Activated CD4-positive, alpha-beta T cell treated with anti-CD3 and anti-CD28 coated beads for 36 hours (primary cell): ENCODE results near the gene HOXA6. TPM values are rescaled to one million over a fixed set of nuclear protein-coding genes. Genes with fewer than 3 reads are reported as not detected.

Experiments used
- ATAC-seq: fragments of 200-7000 bp; cut with Tn5 transposase; one replicate; pipeline ENCODE4 v1.10.0; 2021; ENCODE audit warnings: mild to moderate bottlenecking, moderate library complexity
- CTCF ChIA-PET: fragments of 350-600 bp; sonication (Branson Sonifier 250); formaldehyde crosslinking; loops from one replicate; lab custom pipeline; 2021; ENCODE audit warnings: antibody characterized with exemption; lab: Charles Lee
- POLR2A ChIA-PET: fragments of 350-600 bp; sonication (Branson Sonifier 250); formaldehyde crosslinking; loops from one replicate; lab custom pipeline; 2021; ENCODE audit warnings: antibody characterized with exemption, inconsistent platforms; lab: Charles Lee
- DNase-seq: peaks from one replicate; pipeline ENCODE4 v3.0.0-alpha.2; 2020
- H3K27ac Mint-ChIP-seq: one replicate; pipeline ENCODE4 v1.8.0; 2021; ENCODE audit warnings: mixed read lengths
- H3K27me3 Mint-ChIP-seq: one replicate; pipeline ENCODE4 v1.8.0; 2021; ENCODE audit warnings: mixed read lengths
- H3K36me3 Mint-ChIP-seq: one replicate; pipeline ENCODE4 v1.8.0; 2021; ENCODE audit warnings: low read depth, mixed read lengths
- H3K4me1 Mint-ChIP-seq: one replicate; pipeline ENCODE4 v1.8.0; 2021; ENCODE audit warnings: mixed read lengths
- H3K4me3 Mint-ChIP-seq: one replicate; pipeline ENCODE4 v1.8.0; 2021; ENCODE audit warnings: mild to moderate bottlenecking, moderate library complexity, mixed read lengths
- H3K9me3 Mint-ChIP-seq: one replicate; pipeline ENCODE4 v1.8.0; 2021; ENCODE audit warnings: low read depth, mixed read lengths
- intact Hi-C, 2 experiments: fragments of 100-400 bp; cut with DNase I in 1 of 2; cut with micrococcal nuclease in 1 of 2; formaldehyde crosslinking; loops; one replicate each; pipeline versions ENCODE4 v1.14.2 to v1.15.1; 2022 to 2024; cut with DNase I, micrococcal nuclease
- total RNA-seq, 2 experiments: library from RNA; stranded (reverse); gene quantifications; one replicate each; pipeline ENCODE4 v1.2.3, GENCODE V29; 2021

The HOXA6 gene
- total RNA-seq, 2 experiments from 2014 or later, result not detected

DNA sequence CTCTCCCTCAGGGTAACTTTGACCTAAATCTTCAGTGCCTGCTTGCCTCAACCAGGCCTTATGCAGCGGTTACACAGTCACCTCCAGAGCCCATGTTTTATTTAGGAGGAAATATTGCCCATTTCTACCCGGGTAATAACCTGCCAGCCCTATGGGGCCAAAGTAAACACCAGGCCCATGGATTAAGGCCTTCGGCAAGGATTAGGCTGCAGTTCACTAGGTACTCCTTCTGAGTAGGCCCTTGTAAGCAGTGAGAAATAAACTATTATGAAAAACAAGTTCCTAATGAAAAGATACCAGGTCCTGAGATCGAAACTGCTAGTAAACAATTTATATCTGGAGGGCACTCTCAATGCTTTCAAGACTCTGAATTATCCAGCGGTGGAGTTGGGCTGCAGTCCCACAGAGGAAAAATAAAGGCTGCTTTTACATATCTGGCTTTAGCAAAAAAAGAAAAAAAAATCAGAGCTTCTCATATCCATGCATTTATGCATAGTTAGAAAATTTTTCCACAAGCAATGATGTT lies 30.3 kb upstream of the HOXA6 start:
- Mint-ChIP-seq H3K9me3 (no peaks in the 10 kb centered on the region), H3K4me1 (peaks cover 6% of the 10 kb centered on the region), H3K36me3 (no peaks in the 10 kb centered on the region), H3K27me3 (peaks cover 50% of the 10 kb centered on the region), H3K27ac (no peak overlapping the region), H3K4me3 (no peak overlapping the region)
- ATAC-seq, result no peak
- ChIA-PET CTCF (interaction anchor here (1.0 to 2.3 kb wide), 5 partner anchors 11 to 79 kb away, joined by 3 to 12 read pairs (median 4); no protein-coding TSS in a partner anchor), POLR2A (interaction anchor here (0.6 kb wide), 1 partner anchor 885 kb away, joined by 5 read pairs; no protein-coding TSS in a partner anchor)
- intact Hi-C loops, result no loop called here
- no peak for DNase-seq

DNA sequence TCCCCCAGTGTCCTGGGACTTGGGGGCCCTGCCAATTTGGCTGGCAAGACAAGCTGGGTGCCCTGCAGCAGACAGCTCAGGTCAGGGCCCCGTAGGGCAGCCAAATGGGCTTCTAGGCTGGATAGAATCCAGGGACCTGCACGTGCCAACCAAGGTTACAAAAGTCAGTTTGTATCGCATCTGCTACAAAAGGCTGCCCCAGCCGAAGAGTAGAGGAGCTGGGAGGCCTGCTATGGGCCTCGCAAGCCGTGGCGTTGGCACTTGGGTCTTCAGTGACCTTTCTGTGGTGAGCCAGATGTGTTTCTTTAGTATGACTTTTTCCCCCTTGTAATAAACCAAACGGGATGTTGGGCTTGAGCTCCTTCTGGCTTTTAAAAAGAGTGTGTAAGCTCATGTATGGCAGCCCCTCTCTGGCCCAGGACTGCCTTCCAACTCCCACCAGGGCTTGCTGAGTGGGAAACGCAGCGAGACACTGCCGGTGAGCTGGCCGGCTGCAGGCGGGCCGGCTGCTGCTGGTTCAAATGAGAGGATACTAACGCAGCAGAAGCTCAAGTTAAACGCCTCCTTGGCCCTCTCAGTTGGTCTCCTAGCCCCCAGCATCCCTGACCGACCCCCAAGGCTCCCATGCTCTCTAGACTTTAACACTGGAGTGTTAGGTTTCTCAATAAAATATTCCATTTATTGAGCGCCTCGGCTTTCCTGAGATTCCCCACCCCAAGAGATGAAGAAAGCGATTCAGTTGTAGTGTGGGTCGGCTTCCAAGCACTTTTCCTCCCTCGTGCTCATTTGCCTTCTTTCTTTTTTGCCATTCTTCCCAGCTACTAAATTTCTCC lies 29.6 kb upstream of the HOXA6 start:
- H3K27ac Mint-ChIP-seq, result no peak overlapping the region
- H3K9me3 Mint-ChIP-seq, result no peaks in the 10 kb centered on the region
- DNase-seq (no peak), ATAC-seq (no peak)
- H3K27me3 Mint-ChIP-seq, result peaks cover 48% of the 10 kb centered on the region
- no peaks in the 10 kb centered on the region for H3K36me3 Mint-ChIP-seq
- CTCF ChIA-PET, result interaction anchor here (0.6 to 1.7 kb wide), 6 partner anchors 11 to 1131 kb away, joined by 3 to 6 read pairs (median 3); no protein-coding TSS in a partner anchor
- H3K4me3 Mint-ChIP-seq, result no peak overlapping the region
- POLR2A ChIA-PET, result interaction anchor here (0.5 to 0.6 kb wide), 2 partner anchors 8 to 886 kb away, joined by 5 read pairs; partner anchors contain the start of gene HOXA11
- peaks cover 9% of the 10 kb centered on the region for H3K4me1 Mint-ChIP-seq
- intact Hi-C loops, result no loop called here

DNA sequence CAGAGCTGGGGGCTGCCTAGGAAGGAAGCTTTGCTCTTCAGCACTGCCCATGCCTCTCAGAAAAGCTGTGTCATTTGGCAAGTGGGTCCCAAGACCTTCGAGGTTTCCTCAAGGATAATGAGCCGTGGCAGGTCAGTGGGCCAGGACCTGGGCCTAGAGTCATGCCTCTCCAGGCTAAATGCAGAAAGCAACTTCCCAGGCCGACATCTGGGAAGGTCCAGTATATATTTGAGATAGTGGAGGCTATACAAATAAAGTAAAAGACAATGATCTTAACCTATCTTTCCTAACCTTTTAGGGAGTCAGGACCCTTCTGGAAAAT lies 28.9 kb upstream of the HOXA6 start:
- Mint-ChIP-seq H3K27me3 (peaks cover 53% of the 10 kb centered on the region), H3K36me3 (no peaks in the 10 kb centered on the region), H3K27ac (no peak overlapping the region), H3K4me1 (peaks cover 14% of the 10 kb centered on the region), H3K4me3 (no peak overlapping the region), H3K9me3 (no peaks in the 10 kb centered on the region)
- ChIA-PET CTCF (interaction anchor here (0.9 to 1.7 kb wide), 4 partner anchors 12 to 27 kb away, joined by 3 to 6 read pairs (median 4); no protein-coding TSS in a partner anchor), POLR2A (interaction anchor here (0.5 kb wide), 1 partner anchor 9 kb away, joined by 5 read pairs; the partner anchor contains the start of gene HOXA11)
- no peak for ATAC-seq
- DNase-seq, result no peak
- intact Hi-C loops, result no loop called here

DNA sequence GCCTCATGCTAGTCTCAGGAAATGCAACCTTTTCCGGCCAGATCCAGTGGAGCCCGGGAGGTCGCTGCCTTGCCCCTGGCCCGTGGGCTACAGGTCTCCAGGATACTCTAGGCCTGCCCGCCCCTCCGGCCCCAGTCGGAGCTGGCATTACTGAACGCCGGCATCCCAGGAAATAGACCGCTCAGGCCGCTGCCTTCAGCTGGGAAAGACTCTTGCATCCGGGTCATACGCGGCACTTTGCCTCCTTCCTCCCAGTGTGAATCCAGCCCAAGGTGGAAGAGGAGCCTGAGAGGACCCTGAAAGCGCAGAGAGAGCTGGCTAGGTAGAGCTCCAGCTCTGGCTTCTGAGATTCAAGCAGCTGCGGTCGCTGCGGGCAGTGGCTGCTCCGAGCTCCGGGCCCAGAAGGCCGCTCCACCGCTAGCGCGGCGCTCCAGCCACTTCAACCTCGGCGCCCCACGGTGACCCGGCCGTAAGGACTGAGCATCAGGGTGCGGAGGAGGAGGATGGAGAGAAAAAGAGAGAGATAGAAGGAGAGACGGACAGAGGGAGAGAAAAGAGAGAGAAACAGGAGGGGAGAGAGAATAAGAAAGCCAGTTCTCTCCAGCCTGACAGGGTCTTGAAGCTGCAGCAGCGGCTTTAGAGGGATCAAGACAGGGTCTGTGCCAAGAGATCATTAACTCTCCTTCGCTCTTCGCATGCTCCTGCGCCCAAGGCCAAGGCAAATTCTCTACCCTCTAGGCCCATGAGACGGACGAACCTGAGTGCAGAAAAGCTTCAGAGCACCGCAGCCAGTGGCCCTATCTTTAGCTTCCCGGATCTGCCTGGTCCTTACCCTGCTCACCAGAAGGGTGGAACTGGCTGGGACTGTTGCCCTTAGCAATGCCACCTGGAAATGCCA lies 28.3 kb upstream of the HOXA6 start:
- ChIA-PET CTCF (interaction anchor here (0.9 to 1.7 kb wide), 4 partner anchors 13 to 26 kb away, joined by 3 to 6 read pairs (median 4); no protein-coding TSS in a partner anchor), POLR2A (no interaction called here)
- intact Hi-C loops, result no loop called here
- no peak for ATAC-seq
- Mint-ChIP-seq H3K27me3 (peaks cover 53% of the 10 kb centered on the region), H3K4me1 (peaks cover 15% of the 10 kb centered on the region), H3K4me3 (no peak overlapping the region), H3K36me3 (no peaks in the 10 kb centered on the region), H3K9me3 (no peaks in the 10 kb centered on the region), H3K27ac (no peak overlapping the region)
- DNase-seq, result no peak

DNA sequence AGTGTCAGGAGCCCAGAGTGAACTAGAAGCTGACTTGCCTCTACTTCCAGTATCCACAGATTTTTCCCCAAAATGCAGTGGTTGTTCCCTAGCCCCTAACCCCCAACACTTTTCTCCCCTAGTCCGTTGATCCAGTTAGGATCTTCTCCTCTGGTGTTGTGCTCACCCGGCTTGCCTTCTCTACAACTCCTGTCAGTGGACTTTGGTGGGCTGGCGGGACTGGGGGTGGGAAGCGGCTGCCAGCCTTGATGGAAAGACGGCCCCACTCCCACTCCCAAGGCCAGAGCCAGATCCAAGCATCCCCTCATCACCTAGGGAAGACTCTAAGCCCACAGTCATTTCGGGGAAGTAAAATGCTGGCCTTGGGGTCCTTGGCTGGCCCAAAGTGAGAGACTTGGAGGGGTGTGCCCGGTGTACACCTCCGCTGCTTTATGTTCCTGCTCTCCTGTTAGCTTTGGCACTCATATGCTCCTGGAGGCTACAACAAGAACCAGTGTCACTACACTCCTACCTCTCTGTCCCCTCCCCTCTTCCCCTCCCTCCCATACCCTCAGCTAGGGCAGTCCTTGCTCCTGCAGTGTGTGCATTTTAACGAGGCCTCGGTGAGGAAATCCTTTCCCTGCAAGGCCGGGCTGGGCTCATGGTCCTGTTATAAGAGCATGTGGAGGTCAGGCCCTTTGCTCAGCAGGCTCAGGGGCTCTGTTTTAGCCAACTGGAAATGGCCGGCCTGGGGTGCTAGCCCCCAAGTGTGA lies 27.5 kb upstream of the HOXA6 start:
- no peak for ATAC-seq
- CTCF ChIA-PET, result interaction anchor here (0.6 kb wide), 1 partner anchor 35 kb away, joined by 4 read pairs; no protein-coding TSS in a partner anchor
- DNase-seq, result no peak
- Mint-ChIP-seq H3K27ac (no peak overlapping the region), H3K4me3 (no peak overlapping the region), H3K27me3 (peaks cover 54% of the 10 kb centered on the region), H3K4me1 (peaks cover 15% of the 10 kb centered on the region), H3K36me3 (no peaks in the 10 kb centered on the region), H3K9me3 (no peaks in the 10 kb centered on the region)
- POLR2A ChIA-PET, result no interaction called here
- intact Hi-C loops, result no loop called here

DNA sequence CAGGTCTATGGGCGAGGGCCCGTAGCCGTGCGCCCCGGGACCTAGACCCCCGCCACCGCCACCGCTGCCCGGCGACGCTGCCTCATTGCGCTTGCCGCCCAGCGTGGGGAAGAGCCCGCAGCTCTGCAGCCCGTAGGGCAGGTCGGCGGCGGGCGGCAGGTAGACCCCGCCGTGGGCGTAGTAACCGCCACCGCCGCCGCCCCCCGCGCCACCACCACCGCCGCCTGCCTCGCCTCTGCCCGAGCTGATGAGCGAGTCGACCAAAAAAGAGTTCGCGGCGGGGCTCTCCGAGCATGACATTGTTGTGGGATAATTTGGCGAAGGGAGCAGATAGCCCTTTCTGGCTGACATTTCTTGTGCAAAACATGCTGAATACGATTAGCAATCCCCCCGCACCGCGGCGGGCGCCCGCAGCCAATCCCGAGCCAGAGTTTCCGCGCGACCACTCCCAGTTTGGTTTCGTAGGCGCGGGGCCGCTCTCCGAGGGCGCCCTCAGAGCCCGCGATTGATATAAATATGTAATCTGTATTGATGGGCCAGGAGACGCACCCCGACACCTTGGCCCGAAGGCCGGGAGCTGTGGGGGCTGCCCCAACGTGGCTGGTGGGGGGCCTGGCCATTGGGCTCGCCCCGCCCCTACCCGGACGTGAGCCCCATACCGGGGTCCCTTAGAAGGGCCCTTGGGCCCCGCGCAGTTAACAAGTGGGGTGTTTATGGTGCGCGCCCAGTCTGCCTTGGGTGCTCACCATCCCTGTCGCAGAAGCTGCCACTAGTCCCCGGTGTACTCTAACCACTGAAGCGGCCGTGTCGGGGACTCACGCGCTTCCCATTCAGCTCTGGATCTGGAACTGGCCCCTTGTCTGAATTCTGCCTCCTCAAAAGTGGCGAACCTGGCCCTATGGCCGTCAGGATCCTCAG lies 26.6 kb upstream of the HOXA6 start, which contains the start of gene HOXA10:
Gene HOXA10 (minus strand): TSS at position 365 of the 918 bp plus-strand sequence. CDS start 14 bp downstream, at position 351.
- H3K27ac Mint-ChIP-seq, result no peak within 1 kb of the TSS
- peaks cover 9% of the 10 kb centered on the region for H3K4me1 Mint-ChIP-seq
- ChIA-PET CTCF (interaction anchor here (0.6 kb wide), 1 partner anchor 36 kb away, joined by 4 read pairs; no protein-coding TSS in a partner anchor), POLR2A (no interaction called here)
- peak within 1 kb of the TSS; percentile 28 for H3K4me3 Mint-ChIP-seq
- no peaks in the 10 kb centered on the region for H3K36me3 Mint-ChIP-seq
- intact Hi-C loops, result loop anchor here in 1 of 2 experiments (2.0 kb wide), 1 partner anchor 17 kb away; the partner anchor contains the start of gene HOXA7
- no peaks in the 10 kb centered on the region for H3K9me3 Mint-ChIP-seq
- DNase-seq (no peak), ATAC-seq (no peak)
- peaks cover 51% of the 10 kb centered on the region for H3K27me3 Mint-ChIP-seq

DNA sequence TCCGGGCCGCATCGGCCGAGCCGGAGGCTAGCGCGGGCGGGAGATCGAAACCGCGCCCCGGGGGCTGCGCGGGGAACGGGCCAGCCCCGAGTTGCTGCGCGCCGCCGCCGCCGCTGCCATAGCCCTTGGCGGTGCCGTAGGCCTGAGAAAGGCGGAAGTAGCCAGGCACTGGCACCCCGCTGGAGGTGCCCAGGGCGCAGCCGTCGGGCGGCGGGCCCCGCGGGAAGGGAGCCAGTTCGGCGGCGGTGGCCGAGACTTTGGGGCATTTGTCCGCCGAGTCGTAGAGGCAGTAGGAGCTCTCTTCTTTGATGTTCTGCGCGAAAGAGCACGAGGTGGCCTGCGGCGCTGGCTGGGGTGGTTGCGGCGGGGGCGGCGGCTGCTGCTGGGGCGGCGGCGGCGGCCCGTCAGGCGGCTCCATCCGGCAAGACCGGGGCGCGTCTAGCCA lies 26.0 kb upstream of the HOXA6 start:
- intact Hi-C loops, result loop anchor here in 1 of 2 experiments (2.0 kb wide), 1 partner anchor 17 kb away; the partner anchor contains the start of gene HOXA7
- POLR2A ChIA-PET, result interaction anchor here (0.6 kb wide), 1 partner anchor 312 kb away, joined by 7 read pairs; no protein-coding TSS in a partner anchor
- Mint-ChIP-seq H3K27me3 (peaks cover 52% of the 10 kb centered on the region), H3K27ac (no peak overlapping the region), H3K4me3 (no peak overlapping the region), H3K4me1 (peaks cover 13% of the 10 kb centered on the region), H3K9me3 (no peaks in the 10 kb centered on the region), H3K36me3 (no peaks in the 10 kb centered on the region)
- ATAC-seq (peak; percentile 60), DNase-seq (peak; percentile 50)
- CTCF ChIA-PET, result interaction anchor here (1.0 to 1.6 kb wide), 2 partner anchors 11 to 13 kb away, joined by 4 to 6 read pairs; no protein-coding TSS in a partner anchor

DNA sequence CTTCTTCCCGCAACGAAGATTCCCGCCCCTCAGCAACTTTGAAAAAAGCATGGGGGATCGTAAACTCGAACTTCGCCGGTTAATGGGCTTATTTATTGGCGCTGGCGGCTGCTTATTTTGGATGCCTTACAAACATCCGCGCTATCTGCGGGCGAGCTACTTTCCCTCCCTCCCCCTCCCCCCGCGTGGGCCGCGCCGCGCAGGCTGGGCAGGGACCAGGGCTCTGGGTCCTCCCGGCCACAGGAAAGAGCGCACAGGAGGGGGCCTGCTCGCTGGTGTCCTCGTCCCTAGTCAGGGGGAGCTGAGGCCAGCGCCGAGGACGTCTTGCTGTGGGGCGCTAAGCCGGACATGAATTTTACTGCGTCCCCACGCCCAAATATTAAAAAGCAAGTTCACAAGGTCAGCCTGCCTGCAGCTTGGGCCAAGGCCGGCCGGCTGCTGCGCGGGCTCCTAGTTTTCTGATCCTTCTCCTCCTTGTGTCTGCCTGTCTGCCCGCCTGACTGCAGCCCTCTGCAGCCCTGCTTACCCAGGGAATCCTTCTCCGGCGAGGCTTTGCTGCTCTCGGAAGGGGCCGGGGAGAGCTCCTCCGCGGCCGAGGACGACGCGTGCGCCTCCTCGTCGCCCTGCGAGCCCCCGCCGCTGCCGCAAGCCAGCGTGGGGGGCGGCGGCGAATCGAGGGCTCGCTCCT lies 25.4 kb upstream of the HOXA6 start:
- DNase-seq (peak; percentile 31), ATAC-seq (peak; percentile 14)
- no peaks in the 10 kb centered on the region for H3K9me3 Mint-ChIP-seq
- H3K4me1 Mint-ChIP-seq, result peaks cover 15% of the 10 kb centered on the region
- no peak overlapping the region for H3K27ac Mint-ChIP-seq
- ChIA-PET POLR2A (interaction anchor here (0.6 kb wide), 1 partner anchor 312 kb away, joined by 7 read pairs; no protein-coding TSS in a partner anchor), CTCF (interaction anchor here (0.6 to 1.6 kb wide), 4 partner anchors 10 to 113 kb away, joined by 3 to 6 read pairs (median 4); no protein-coding TSS in a partner anchor)
- intact Hi-C loops, result loop anchor here in 1 of 2 experiments (2.0 kb wide), 1 partner anchor 16 kb away; the partner anchor contains the start of gene HOXA7
- H3K4me3 Mint-ChIP-seq, result no peak overlapping the region
- peaks cover 56% of the 10 kb centered on the region for H3K27me3 Mint-ChIP-seq
- no peaks in the 10 kb centered on the region for H3K36me3 Mint-ChIP-seq

DNA sequence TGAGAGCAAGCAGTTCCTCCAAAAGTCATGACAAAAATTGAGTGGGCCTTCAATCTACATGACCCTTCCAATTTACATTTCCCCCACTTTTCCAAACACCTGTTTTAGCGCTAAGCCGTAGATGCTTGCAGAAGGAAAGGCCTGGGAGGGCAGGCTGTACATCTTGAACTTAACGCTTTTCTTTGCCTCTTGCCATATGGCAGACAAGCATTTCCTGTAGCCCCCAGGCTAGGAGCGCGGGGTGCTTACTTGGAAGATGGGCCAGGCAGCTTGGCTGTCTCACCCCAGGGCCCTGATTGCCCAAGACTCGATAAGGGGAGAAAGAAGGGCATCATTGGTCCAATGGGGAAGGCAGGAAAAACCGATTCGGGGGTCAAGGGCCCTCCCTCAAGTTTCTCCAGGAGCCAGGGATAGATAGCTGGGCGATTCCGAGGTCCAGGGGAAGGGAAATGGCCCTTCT lies 24.8 kb upstream of the HOXA6 start:
- H3K9me3 Mint-ChIP-seq, result no peaks in the 10 kb centered on the region
- CTCF ChIA-PET, result interaction anchor here (0.6 to 1.6 kb wide), 4 partner anchors 10 to 114 kb away, joined by 3 to 5 read pairs (median 4); no protein-coding TSS in a partner anchor

More for the DNA sequence above, 24.8 kb upstream of the HOXA6 start:
- DNase-seq (no peak), ATAC-seq (no peak)
- H3K27ac Mint-ChIP-seq, result no peak overlapping the region
- peaks cover 57% of the 10 kb centered on the region for H3K27me3 Mint-ChIP-seq
- intact Hi-C loops, result loop anchor here in 1 of 2 experiments (2.0 kb wide), 1 partner anchor 16 kb away; the partner anchor contains the start of gene HOXA7
- H3K4me3 Mint-ChIP-seq, result peak overlapping the region; percentile 7
- POLR2A ChIA-PET, result no interaction called here
- no peaks in the 10 kb centered on the region for H3K36me3 Mint-ChIP-seq
- H3K4me1 Mint-ChIP-seq, result peaks cover 15% of the 10 kb centered on the region
